Measurements from ENCODE around the gene PCSK2. TPM values are rescaled to one million over a fixed set of nuclear protein-coding genes. Genes with fewer than 3 reads are reported as not detected.

Gene PCSK2
- total RNA-seq, 1 experiment from 2014 or later, result not detected

- Mint-ChIP-seq H3K4me3 (ENCODE audit: low read depth, unreplicated experiment) (no peak overlapping the region), H3K36me3 (ENCODE audit: insufficient read depth, unreplicated experiment) (no peaks in the 10 kb centered on the region), H3K27me3 (ENCODE audit: unreplicated experiment) (peaks cover 30% of the 10 kb centered on the region), H3K27ac (ENCODE audit: unreplicated experiment) (no peak overlapping the region), H3K9me3 (ENCODE audit: low read depth, unreplicated experiment) (no peaks in the 10 kb centered on the region), H3K4me1 (ENCODE audit: low read depth, unreplicated experiment) (no peaks in the 10 kb centered on the region)
- intact Hi-C loops (cut with micrococcal nuclease; ENCODE audit: unreplicated experiment), result no loop called here
- no peak for DNase-seq
- CTCF ChIA-PET, result no interaction called here
- BruUV-seq (replicated peaks), result no TSS peak
- no peak for TF ChIP-seq CTCF (IDR thresholded peaks at IDR 0.05; ENCODE audit: unreplicated experiment)
Observed at GRCh38 chr20:17225851-17226409, 910 bp upstream of the PCSK2 start.

- no peaks in the 10 kb centered on the region for H3K9me3 Mint-ChIP-seq (ENCODE audit: low read depth, unreplicated experiment)
- no peak for TF ChIP-seq CTCF (IDR thresholded peaks at IDR 0.05; ENCODE audit: unreplicated experiment)
- BruUV-seq (replicated peaks), result no TSS peak
- no peak for DNase-seq
- intact Hi-C loops (cut with micrococcal nuclease; ENCODE audit: unreplicated experiment), result no loop called here
- H3K27ac Mint-ChIP-seq (ENCODE audit: unreplicated experiment), result no peak overlapping the region
- H3K4me1 Mint-ChIP-seq (ENCODE audit: low read depth, unreplicated experiment), result no peaks in the 10 kb centered on the region
- CTCF ChIA-PET, result no interaction called here
- no peak overlapping the region for H3K4me3 Mint-ChIP-seq (ENCODE audit: low read depth, unreplicated experiment)
- H3K36me3 Mint-ChIP-seq (ENCODE audit: insufficient read depth, unreplicated experiment), result no peaks in the 10 kb centered on the region
- H3K27me3 Mint-ChIP-seq (ENCODE audit: unreplicated experiment), result peaks cover 30% of the 10 kb centered on the region
Observed at GRCh38 chr20:17227219-17227575, 357 bp downstream of the PCSK2 start.

- Mint-ChIP-seq H3K36me3 (ENCODE audit: insufficient read depth, unreplicated experiment) (no peaks in the 10 kb centered on the region), H3K27me3 (ENCODE audit: unreplicated experiment) (peaks cover 30% of the 10 kb centered on the region), H3K4me3 (ENCODE audit: low read depth, unreplicated experiment) (no peak overlapping the region), H3K27ac (ENCODE audit: unreplicated experiment) (no peak overlapping the region), H3K9me3 (ENCODE audit: low read depth, unreplicated experiment) (no peaks in the 10 kb centered on the region), H3K4me1 (ENCODE audit: low read depth, unreplicated experiment) (no peaks in the 10 kb centered on the region)
- intact Hi-C loops (cut with micrococcal nuclease; ENCODE audit: unreplicated experiment), result no loop called here
- TF ChIP-seq CTCF (IDR thresholded peaks at IDR 0.05; ENCODE audit: unreplicated experiment), result no peak
- no peak for DNase-seq
- CTCF ChIA-PET, result no interaction called here
- BruUV-seq (replicated peaks), result no TSS peak
Observed at GRCh38 chr20:17227669-17228623, 1.1 kb downstream of the PCSK2 start.

GRCh38 chr20:17228624-17229061 lies 1.8 kb downstream of the PCSK2 start:
- no TSS peak for BruUV-seq (replicated peaks)
- Mint-ChIP-seq H3K36me3 (ENCODE audit: insufficient read depth, unreplicated experiment) (no peaks in the 10 kb centered on the region), H3K4me3 (ENCODE audit: low read depth, unreplicated experiment) (no peak overlapping the region), H3K4me1 (ENCODE audit: low read depth, unreplicated experiment) (no peaks in the 10 kb centered on the region), H3K27ac (ENCODE audit: unreplicated experiment) (no peak overlapping the region), H3K9me3 (ENCODE audit: low read depth, unreplicated experiment) (no peaks in the 10 kb centered on the region), H3K27me3 (ENCODE audit: unreplicated experiment) (peaks cover 30% of the 10 kb centered on the region)
- DNase-seq, result no peak
- no peak for TF ChIP-seq CTCF (IDR thresholded peaks at IDR 0.05; ENCODE audit: unreplicated experiment)
- intact Hi-C loops (cut with micrococcal nuclease; ENCODE audit: unreplicated experiment), result no loop called here
- CTCF ChIA-PET, result no interaction called here
